C4-2B (cell line): ENCODE results near the gene MGAT1.

Experiments used
- CTCF ChIP-seq: fragments of 450-650 bp; conservative IDR thresholded peaks from 2 replicates; pipeline ENCODE4 v1.5.1; 2017; ENCODE audit warnings: mild to moderate bottlenecking
- ZFX ChIP-seq: fragments of 450-650 bp; IDR thresholded peaks from 2 replicates; pipeline ENCODE4 v1.6.1; 2017

GRCh38 chr5:180803181-180804128 is 849 bp upstream of the MGAT1 start:
- TF ChIP-seq ZFX (no peak), CTCF (no peak)
